ENCODE results near the gene SULT1C4.

The SULT1C4 gene

GRCh38 chr2:108360776-108361468 is 16.8 kb upstream of the SULT1C4 start:
- no peaks in the 10 kb centered on the region for H3K4me1 Mint-ChIP-seq
- TF ChIP-seq, protein P1, sequence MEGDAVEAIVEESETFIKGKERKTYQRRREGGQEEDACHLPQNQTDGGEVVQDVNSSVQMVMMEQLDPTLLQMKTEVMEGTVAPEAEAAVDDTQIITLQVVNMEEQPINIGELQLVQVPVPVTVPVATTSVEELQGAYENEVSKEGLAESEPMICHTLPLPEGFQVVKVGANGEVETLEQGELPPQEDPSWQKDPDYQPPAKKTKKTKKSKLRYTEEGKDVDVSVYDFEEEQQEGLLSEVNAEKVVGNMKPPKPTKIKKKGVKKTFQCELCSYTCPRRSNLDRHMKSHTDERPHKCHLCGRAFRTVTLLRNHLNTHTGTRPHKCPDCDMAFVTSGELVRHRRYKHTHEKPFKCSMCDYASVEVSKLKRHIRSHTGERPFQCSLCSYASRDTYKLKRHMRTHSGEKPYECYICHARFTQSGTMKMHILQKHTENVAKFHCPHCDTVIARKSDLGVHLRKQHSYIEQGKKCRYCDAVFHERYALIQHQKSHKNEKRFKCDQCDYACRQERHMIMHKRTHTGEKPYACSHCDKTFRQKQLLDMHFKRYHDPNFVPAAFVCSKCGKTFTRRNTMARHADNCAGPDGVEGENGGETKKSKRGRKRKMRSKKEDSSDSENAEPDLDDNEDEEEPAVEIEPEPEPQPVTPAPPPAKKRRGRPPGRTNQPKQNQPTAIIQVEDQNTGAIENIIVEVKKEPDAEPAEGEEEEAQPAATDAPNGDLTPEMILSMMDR (IDR thresholded peaks at IDR 0.05; ENCODE audit: unreplicated experiment in 3 of 3): no peak
- no peaks in the 10 kb centered on the region for H3K36me3 Mint-ChIP-seq (ENCODE audit: low read depth)
- H3K27me3 Mint-ChIP-seq (ENCODE audit: low read depth): peaks cover 4% of the 10 kb centered on the region
- no peak overlapping the region for H3K27ac Mint-ChIP-seq
- H3K9me3 Mint-ChIP-seq: peaks cover 8% of the 10 kb centered on the region
- H3K4me3 Mint-ChIP-seq: no peak overlapping the region

- Mint-ChIP-seq H3K9me3 (peaks cover 8% of the 10 kb centered on the region), H3K36me3 (ENCODE audit: low read depth) (no peaks in the 10 kb centered on the region), H3K27ac (no peak overlapping the region), H3K4me1 (peaks cover 7% of the 10 kb centered on the region), H3K4me3 (no peak overlapping the region), H3K27me3 (ENCODE audit: low read depth) (peaks cover 4% of the 10 kb centered on the region)
- TF ChIP-seq, protein P1 (IDR thresholded peaks at IDR 0.05; ENCODE audit: unreplicated experiment in 3 of 3): no peak
Observed at GRCh38 chr2:108363024-108363907, 14.5 kb upstream of the SULT1C4 start.

DNA sequence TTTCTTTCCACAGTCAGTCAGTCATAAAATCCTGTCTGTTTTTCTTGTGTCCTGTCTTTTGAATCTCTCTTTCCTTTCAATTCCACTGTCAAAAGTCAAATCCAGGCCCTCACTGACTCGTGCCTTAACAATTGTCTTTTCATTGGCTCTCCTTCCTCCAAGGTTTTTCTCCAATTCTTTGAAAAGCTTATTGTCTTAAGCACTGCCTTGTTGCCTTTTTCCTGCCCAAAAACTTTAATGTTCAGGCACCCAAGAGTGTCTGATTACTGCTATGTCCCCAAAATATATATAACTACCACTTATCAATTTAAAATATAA is 13.9 kb upstream of the SULT1C4 start:
- TF ChIP-seq, protein P1 (IDR thresholded peaks at IDR 0.05; ENCODE audit: unreplicated experiment in 3 of 3): no peak
- Mint-ChIP-seq H3K27ac (no peak overlapping the region), H3K27me3 (ENCODE audit: low read depth) (no peaks in the 10 kb centered on the region), H3K9me3 (peaks cover 8% of the 10 kb centered on the region), H3K36me3 (ENCODE audit: low read depth) (no peaks in the 10 kb centered on the region), H3K4me1 (peaks cover 7% of the 10 kb centered on the region), H3K4me3 (no peak overlapping the region)

DNA sequence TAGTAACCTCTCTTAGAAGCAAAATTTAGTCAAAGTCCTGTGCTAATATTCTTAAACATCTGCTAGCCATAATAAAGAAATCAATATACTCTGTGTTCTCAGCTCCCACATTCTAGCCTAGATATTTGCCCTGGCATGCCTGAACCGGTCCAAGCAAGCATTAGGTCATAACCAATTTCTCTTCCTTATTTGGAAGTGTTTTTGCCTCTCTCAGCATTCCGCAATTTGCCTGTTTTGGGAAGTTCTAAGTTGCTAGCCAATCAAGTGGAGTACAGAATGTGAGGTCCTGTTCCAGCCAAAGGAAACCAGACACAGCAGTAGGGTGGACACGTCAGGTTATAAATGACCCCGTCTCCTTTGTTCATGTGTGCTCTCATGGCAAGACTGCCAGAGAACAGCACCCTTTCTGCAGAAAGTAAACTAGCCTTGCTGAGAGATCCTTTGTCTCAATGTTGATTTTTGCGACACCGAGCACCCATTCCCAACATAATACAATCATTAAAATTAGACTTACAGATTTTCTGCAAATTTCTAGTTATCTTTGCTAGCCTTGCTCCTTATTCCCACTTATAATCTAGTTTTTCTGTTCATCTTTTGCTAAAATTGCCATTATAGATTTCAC is 13.0 kb upstream of the SULT1C4 start:
- Mint-ChIP-seq H3K4me3 (no peak overlapping the region), H3K36me3 (ENCODE audit: low read depth) (no peaks in the 10 kb centered on the region), H3K4me1 (peaks cover 7% of the 10 kb centered on the region), H3K27me3 (ENCODE audit: low read depth) (no peaks in the 10 kb centered on the region), H3K27ac (no peak overlapping the region), H3K9me3 (peaks cover 6% of the 10 kb centered on the region)
- TF ChIP-seq, protein P1 (IDR thresholded peaks at IDR 0.05; ENCODE audit: unreplicated experiment in 3 of 3): no peak

GRCh38 chr2:108365656-108366055 is 12.1 kb upstream of the SULT1C4 start:
- Mint-ChIP-seq H3K27ac (no peak overlapping the region), H3K4me1 (peaks cover 7% of the 10 kb centered on the region), H3K9me3 (peaks cover 3% of the 10 kb centered on the region), H3K4me3 (no peak overlapping the region), H3K36me3 (ENCODE audit: low read depth) (no peaks in the 10 kb centered on the region), H3K27me3 (ENCODE audit: low read depth) (no peaks in the 10 kb centered on the region)
- TF ChIP-seq, protein P1 (IDR thresholded peaks at IDR 0.05; ENCODE audit: unreplicated experiment in 3 of 3): no peak

All from nephron (organoid).